ENCODE data around the gene UCK2. TPM values are rescaled to one million over a fixed set of nuclear protein-coding genes. Genes with fewer than 3 reads are reported as not detected.
"Not testable (repeated sequence)": the region's sequence is repeated elsewhere in the genome, so short reads cannot be mapped to it uniquely, and the experiment has no call there.

Gene UCK2
- 64.6 and 66.7 TPM in 2 replicates for total RNA-seq
- long read RNA-seq, transcript UCK2-201 (7 exons, 1,375 nt): major isoform, 7 of 29 reads
- long read RNA-seq, partial matches to known transcripts: 5 of 29 reads
- long read RNA-seq, other reads (novel, unspliced or antisense): 17 of 29 reads

DNA sequence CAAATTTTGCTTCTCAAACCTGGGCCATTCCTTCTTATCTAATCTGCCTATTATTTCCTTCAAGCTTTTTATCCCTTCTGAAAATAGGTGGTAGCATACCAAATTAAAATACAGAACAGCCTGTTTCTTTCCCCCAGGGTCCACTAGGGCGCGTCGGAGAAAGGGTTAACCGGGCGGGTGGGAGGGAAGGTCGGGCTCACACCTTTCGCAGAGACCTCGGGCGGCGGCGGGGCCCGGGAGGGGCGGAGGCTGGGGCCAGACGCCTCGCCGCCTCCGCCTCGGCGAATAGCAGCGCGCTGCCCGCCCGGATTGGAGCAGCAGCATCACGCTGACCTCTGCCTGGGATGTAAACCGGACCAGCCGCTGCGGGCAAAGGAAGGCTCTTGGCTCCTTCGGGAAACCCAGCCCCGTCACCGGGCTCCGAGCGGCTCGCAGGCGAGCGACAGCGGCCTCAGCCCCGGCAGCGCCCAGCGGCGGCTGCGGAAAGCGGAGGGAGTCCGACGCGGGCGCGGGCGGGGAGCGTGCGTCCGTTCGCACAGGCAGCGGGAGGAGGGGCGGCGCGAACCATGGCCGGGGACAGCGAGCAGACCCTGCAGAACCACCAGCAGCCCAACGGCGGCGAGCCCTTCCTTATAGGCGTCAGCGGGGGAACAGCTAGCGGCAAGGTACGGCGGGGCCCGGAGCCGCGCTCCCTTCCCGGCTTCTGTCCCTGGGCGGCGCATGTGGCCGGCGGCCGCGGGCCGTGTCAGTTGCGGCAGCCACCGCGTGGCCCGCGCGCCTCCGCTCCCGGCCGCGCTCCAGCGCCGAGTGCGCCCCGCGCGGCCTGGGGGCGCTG, at the start of gene UCK2:
Gene UCK2 (plus strand): TSS at position 347 of the 835 bp plus-strand sequence. CDS start 220 bp downstream, at position 567.
- Mint-ChIP-seq H3K36me3 (ENCODE audit: low read depth) (peaks cover 5% of the 10 kb centered on the region), H3K27me3 (ENCODE audit: low read depth) (peaks cover 2% of the 10 kb centered on the region), H3K9me3 (no peaks in the 10 kb centered on the region), H3K4me1 (peaks cover 39% of the 10 kb centered on the region), H3K27ac (ENCODE audit: unreplicated experiment) (peak within 1 kb of the TSS; percentile 99), H3K4me3 (peak within 1 kb of the TSS; percentile 100)
- DNase-seq (ENCODE audit: low read depth, low spot score): peak; percentile 68
- TF ChIP-seq, protein P1, sequence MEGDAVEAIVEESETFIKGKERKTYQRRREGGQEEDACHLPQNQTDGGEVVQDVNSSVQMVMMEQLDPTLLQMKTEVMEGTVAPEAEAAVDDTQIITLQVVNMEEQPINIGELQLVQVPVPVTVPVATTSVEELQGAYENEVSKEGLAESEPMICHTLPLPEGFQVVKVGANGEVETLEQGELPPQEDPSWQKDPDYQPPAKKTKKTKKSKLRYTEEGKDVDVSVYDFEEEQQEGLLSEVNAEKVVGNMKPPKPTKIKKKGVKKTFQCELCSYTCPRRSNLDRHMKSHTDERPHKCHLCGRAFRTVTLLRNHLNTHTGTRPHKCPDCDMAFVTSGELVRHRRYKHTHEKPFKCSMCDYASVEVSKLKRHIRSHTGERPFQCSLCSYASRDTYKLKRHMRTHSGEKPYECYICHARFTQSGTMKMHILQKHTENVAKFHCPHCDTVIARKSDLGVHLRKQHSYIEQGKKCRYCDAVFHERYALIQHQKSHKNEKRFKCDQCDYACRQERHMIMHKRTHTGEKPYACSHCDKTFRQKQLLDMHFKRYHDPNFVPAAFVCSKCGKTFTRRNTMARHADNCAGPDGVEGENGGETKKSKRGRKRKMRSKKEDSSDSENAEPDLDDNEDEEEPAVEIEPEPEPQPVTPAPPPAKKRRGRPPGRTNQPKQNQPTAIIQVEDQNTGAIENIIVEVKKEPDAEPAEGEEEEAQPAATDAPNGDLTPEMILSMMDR (conservative IDR thresholded peaks at IDR 0.05): peak; percentile 24

DNA sequence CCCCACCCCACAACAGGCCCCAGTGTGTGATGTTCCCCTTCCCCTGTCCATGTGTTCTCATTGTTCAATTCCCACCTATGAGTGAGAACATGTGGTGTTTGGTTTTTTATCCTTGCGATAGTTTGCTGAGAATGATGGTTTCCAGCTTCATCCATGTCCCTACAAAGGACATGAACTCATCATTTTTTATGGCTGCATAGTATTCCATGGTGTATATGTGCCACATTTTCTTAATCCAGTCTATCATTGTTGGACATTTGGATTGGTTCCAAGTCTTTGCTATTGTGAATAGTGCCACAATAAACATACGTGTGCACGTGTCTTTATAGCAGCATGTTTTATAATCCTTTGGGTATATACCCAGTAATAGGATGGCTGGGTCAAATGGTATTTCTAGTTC, 49.2 kb upstream of the UCK2 start:
- not testable (repeated sequence) for H3K27ac Mint-ChIP-seq (ENCODE audit: unreplicated experiment); H3K9me3 Mint-ChIP-seq; H3K4me1 Mint-ChIP-seq; DNase-seq (ENCODE audit: low read depth, low spot score); H3K4me3 Mint-ChIP-seq
- peaks cover 22% of the 10 kb centered on the region for H3K36me3 Mint-ChIP-seq (ENCODE audit: low read depth)
- peaks cover 40% of the 10 kb centered on the region for H3K27me3 Mint-ChIP-seq (ENCODE audit: low read depth)

DNA sequence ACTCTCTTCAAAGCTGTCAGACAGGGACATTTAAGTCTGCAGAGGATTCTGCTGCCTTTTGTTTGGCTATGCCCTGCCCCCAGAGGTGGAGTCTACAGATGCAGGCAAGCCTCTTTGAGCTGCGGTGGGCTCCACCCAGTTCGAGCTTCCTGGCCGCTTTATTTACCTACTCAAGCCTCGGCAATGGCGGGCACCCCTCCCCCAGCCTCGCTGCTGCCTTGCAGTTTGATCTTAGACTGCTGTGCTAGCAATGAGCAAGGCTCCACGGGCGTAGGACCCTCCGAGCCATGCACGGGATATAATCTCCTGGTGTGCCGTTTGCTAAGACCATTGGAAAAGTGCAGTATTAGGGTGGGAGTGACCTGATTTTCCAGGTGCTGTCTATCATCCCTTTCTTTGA, 43.9 kb upstream of the UCK2 start:
- DNase-seq (ENCODE audit: low read depth, low spot score); H3K4me1 Mint-ChIP-seq; H3K27ac Mint-ChIP-seq (ENCODE audit: unreplicated experiment); H3K9me3 Mint-ChIP-seq; H3K4me3 Mint-ChIP-seq: not testable (repeated sequence)
- Mint-ChIP-seq H3K36me3 (ENCODE audit: low read depth) (peaks cover 20% of the 10 kb centered on the region), H3K27me3 (ENCODE audit: low read depth) (peaks cover 70% of the 10 kb centered on the region)

DNA sequence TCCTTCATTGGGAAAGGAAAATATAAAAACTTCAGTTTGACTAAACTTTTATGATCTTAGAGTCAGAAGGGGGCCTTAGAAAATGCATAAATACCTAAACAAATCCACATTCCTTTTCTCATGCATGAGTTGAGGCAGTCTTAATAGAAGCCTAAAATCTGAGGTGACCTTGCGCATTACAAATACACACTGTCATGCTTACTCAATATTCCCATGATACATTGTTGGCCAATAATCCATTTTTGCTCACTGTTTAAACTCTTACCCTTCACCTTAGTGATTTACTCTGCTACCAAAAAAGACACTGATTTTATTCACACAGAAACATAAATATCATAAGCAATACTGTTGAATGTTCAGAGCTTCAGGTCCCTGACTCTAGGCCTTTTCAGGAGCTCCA, 39.7 kb upstream of the UCK2 start:
- Mint-ChIP-seq H3K36me3 (ENCODE audit: low read depth) (peaks cover 6% of the 10 kb centered on the region), H3K27me3 (ENCODE audit: low read depth) (peaks cover 74% of the 10 kb centered on the region), H3K4me1 (no peaks in the 10 kb centered on the region), H3K9me3 (peaks cover 5% of the 10 kb centered on the region), H3K4me3 (no peak overlapping the region), H3K27ac (ENCODE audit: unreplicated experiment) (no peak overlapping the region)
- no peak for DNase-seq (ENCODE audit: low read depth, low spot score)
- TF ChIP-seq, protein P1 (conservative IDR thresholded peaks at IDR 0.05): no peak

DNA sequence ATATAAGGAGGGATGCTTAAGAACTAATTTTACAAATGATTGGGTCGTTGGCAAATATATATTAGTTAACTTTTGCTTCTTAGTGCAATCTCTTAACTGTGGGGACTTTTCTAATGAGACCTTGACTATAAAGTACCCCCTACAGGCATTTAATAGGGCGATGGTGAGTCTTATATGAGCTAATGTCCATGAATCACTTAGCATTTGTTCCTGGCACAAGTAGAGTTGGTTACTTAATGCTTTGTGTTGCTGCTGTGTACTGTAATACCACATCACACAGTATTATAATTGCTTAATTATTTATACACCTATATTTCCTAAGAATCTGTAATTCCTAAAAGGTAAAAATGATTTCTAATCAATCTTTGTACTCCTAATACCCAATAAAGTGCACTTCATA, 33.5 kb upstream of the UCK2 start:
- TF ChIP-seq, protein P1 (conservative IDR thresholded peaks at IDR 0.05): no peak

DNA sequence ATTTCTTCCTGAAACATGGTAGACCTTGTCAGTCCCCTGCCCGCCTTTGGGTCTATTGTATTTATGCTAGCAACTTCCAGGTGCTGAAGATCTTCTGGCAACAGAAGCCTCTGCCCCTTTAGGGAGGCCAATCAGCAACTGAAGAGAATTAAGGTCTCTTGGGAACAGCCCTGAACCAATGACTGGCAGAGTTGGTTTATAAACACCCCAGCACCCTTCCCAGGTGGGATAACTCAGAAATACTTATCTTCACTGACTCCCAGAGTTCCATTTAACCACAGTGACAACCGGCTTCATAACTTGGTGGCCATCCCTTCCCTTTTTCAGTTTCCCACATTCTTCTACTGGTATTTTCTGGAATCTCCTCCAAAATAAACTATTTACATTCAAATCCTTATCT, 31.5 kb upstream of the UCK2 start:
- no peak overlapping the region for H3K4me3 Mint-ChIP-seq
- no peaks in the 10 kb centered on the region for H3K36me3 Mint-ChIP-seq (ENCODE audit: low read depth)
- peaks cover 56% of the 10 kb centered on the region for H3K27me3 Mint-ChIP-seq (ENCODE audit: low read depth)
- no peak overlapping the region for H3K27ac Mint-ChIP-seq (ENCODE audit: unreplicated experiment)
- H3K4me1 Mint-ChIP-seq: no peaks in the 10 kb centered on the region
- H3K9me3 Mint-ChIP-seq: peaks cover 11% of the 10 kb centered on the region
- TF ChIP-seq, protein P1 (conservative IDR thresholded peaks at IDR 0.05): no peak
- no peak for DNase-seq (ENCODE audit: low read depth, low spot score)

More for the DNA sequence above, 33.5 kb upstream of the UCK2 start:
- Mint-ChIP-seq H3K27me3 (ENCODE audit: low read depth) (peaks cover 67% of the 10 kb centered on the region), H3K9me3 (no peaks in the 10 kb centered on the region), H3K36me3 (ENCODE audit: low read depth) (no peaks in the 10 kb centered on the region), H3K27ac (ENCODE audit: unreplicated experiment) (no peak overlapping the region), H3K4me1 (no peaks in the 10 kb centered on the region), H3K4me3 (no peak overlapping the region)
- DNase-seq (ENCODE audit: low read depth, low spot score): no peak
